GM23248 (cell line): ENCODE measurements around the gene EEPD1. TPM values are rescaled to one million over a fixed set of nuclear protein-coding genes. Genes with fewer than 3 reads are reported as not detected.

Experiments
- DNase-seq: peaks from one replicate; pipeline ENCODE4 v3.0.0-alpha.2; 2015
- H2AFZ ChIP-seq: fragments of 200-600 bp; sonication (generic); 2 replicates; pipeline ENCODE4 v1.6.1; 2016; ENCODE audit warnings: antibody characterized with exemption
- H3F3A ChIP-seq: fragments of 200-600 bp; sonication (generic); 2 replicates; pipeline ENCODE4 v1.6.1; 2016; ENCODE audit warnings: mild to moderate bottlenecking, antibody characterized with exemption, mixed run types; ENCODE audit not compliant: insufficient read depth
- H3K27ac ChIP-seq: fragments of 200-600 bp; sonication (generic); 2 replicates; pipeline ENCODE4 v1.5.1; 2016; ENCODE audit warnings: mild to moderate bottlenecking
- H3K27me3 ChIP-seq: fragments of 200-600 bp; sonication (generic); replicated peaks from 2 replicates; pipeline ENCODE4 v1.6.1; 2016; ENCODE audit warnings: mild to moderate bottlenecking; ENCODE audit not compliant: insufficient read depth
- H3K36me3 ChIP-seq: fragments of 200-600 bp; sonication (generic); 2 replicates; pipeline ENCODE4 v1.6.1; 2016; ENCODE audit warnings: low read depth, mild to moderate bottlenecking
- H3K4me1 ChIP-seq: fragments of 200-600 bp; sonication (generic); 2 replicates; pipeline ENCODE4 v1.6.1; 2016; ENCODE audit warnings: mild to moderate bottlenecking; ENCODE audit not compliant: insufficient read depth
- H3K4me2 ChIP-seq: fragments of 200-600 bp; sonication (generic); one replicate; pipeline ENCODE4 v1.6.1; 2016; ENCODE audit warnings: mild to moderate bottlenecking; ENCODE audit not compliant: unreplicated experiment
- H3K4me3 ChIP-seq: fragments of 200-600 bp; sonication (generic); 2 replicates; pipeline ENCODE4 v1.5.1; 2016; ENCODE audit warnings: mild to moderate bottlenecking
- H3K79me2 ChIP-seq: fragments of 200-600 bp; sonication (generic); 2 replicates; pipeline ENCODE4 v1.6.1; 2016; ENCODE audit warnings: mild to moderate bottlenecking; ENCODE audit not compliant: insufficient read depth
- H3K9ac ChIP-seq: fragments of 200-600 bp; sonication (generic); 2 replicates; pipeline ENCODE4 v1.6.1; 2016; ENCODE audit warnings: mild to moderate bottlenecking
- H3K9me2 ChIP-seq: fragments of 200-600 bp; sonication (generic); 2 replicates; pipeline ENCODE4 v1.6.1; 2016; ENCODE audit warnings: mixed run types, mild to moderate bottlenecking, moderate library complexity; ENCODE audit not compliant: insufficient read depth
- H3K9me3 ChIP-seq: fragments of 200-600 bp; sonication (generic); one replicate; pipeline ENCODE4 v1.6.1; 2017; ENCODE audit warnings: low read depth
- H4K20me1 ChIP-seq: fragments of 200-600 bp; sonication (generic); 2 replicates; pipeline ENCODE4 v1.6.0; 2016; ENCODE audit not compliant: insufficient read depth
- EZH2 ChIP-seq: fragments of 200-600 bp; sonication (generic); IDR thresholded peaks from 2 replicates; pipeline ENCODE4 v1.6.1; 2018; ENCODE audit warnings: antibody characterized with exemption, mild to moderate bottlenecking; ENCODE audit not compliant: insufficient read depth, poor library complexity, severe bottlenecking
- EZH2phosphoT487 ChIP-seq: fragments of 200-600 bp; sonication (generic); IDR thresholded peaks from 2 replicates; pipeline ENCODE4 v1.6.1; 2018; ENCODE audit warnings: antibody characterized with exemption, moderate library complexity, mild to moderate bottlenecking, low read depth; ENCODE audit not compliant: insufficient read depth
- WGBS, 2 experiments: methylation state at CpG; one replicate each; pipeline ENCODE4 v1.1.6; 2015 to 2017; ENCODE audit warnings: low lambda C conversion rate in 2 of 2, low coverage in 1 of 2; ENCODE audit errors: missing lambda C conversion rate in 2 of 2; 5-methylcytosine and 5-hydroxymethylcytosine counted together
- in situ Hi-C: fragments of 300-500 bp; cut with MboI; formaldehyde crosslinking; loops from 2 replicates; pipeline ENCODE4 v1.15.0; 2020
- polyA plus RNA-seq: library from polyadenylated mRNA; unstranded; fragments of >200 nt; fragmentation: Nextera tagmentation; extraction: Ambion mirVana; gene quantifications from 2 replicates; pipeline ENCODE4 v1.2.1, GENCODE V29; 2016
- total RNA-seq: library from RNA; depleted of rRNA; stranded (reverse); fragments of >200 nt; shearing (Covaris generic); gene quantifications from 2 replicates; pipeline ENCODE4 v1.2.3, GENCODE V29; 2014

Gene EEPD1
- total and polyA plus RNA-seq, 2 experiments from 2014 or later: 1.6 to 5.2 TPM

- WGBS, 2 experiments: 97 to 99% methylated on average over 4 of the region's 4 CpGs
These were observed 64.3 kb downstream of the EEPD1 start for GRCh38 chr7:36217211-36217960.

DNA sequence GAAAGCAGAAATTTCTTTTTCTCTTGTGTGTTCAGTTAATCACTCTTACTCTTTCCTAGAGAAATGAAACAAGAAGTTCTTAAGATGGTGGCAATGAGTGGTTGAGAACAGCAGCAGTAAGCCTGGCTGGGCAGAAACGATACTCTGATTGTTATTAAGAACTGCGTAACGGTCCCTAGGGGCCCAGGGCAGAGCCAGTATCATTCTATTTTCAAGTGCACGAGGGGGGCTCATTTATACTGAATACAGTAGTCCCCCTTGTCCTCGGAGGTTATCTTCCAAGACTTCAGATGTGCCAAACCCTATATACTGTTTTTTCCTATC lies 64.9 kb downstream of the EEPD1 start:
- no peak for DNase-seq
- in situ Hi-C loops: no loop called here
- no peaks in the 10 kb centered on the region for H4K20me1 ChIP-seq

More at GRCh38 chr7:36217211-36217960, 64.3 kb downstream of the EEPD1 start:
- Histone ChIP-seq H2AFZ (no peak overlapping the region), H3K27me3 (no peaks in the 10 kb centered on the region), H3K4me2 (no peak overlapping the region), H3K36me3 (no peaks in the 10 kb centered on the region), H3K4me1 (peaks cover 11% of the 10 kb centered on the region), H3K9ac (no peak overlapping the region), H4K20me1 (no peaks in the 10 kb centered on the region), H3K79me2 (no peaks in the 10 kb centered on the region), H3K9me3 (no peaks in the 10 kb centered on the region), H3K27ac (no peak overlapping the region), H3K9me2 (no peaks in the 10 kb centered on the region), H3K4me3 (no peak overlapping the region), H3F3A (no peaks in the 10 kb centered on the region)
- no peak for DNase-seq
- in situ Hi-C loops: no loop called here
- TF ChIP-seq EZH2phosphoT487: no peak
- no peak for TF ChIP-seq EZH2

DNA sequence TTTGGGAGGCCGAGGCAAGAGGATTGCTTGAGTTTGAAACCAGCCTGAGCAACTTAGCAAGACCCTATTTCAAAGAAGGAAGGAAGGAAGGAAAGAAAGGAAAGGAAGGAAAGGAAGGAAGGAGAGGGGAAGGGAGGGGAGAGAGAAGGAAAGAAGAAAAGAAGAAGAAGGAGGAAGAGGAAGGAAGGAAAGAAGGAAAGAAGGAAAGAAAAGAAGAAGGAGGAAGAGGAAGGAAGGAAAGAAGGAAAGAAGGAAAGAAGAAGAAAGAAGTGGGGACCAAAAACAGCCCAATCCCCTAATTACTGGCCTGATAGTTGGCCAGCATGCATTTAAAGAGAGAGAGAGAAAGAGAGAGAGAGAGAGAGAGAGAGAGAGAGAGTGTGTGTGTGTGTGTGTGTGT lies 66.4 kb downstream of the EEPD1 start:
- in situ Hi-C loops: no loop called here
- no peak overlapping the region for H3K4me2 ChIP-seq
- no peak for TF ChIP-seq EZH2
- TF ChIP-seq EZH2phosphoT487: no peak
- WGBS, 2 experiments: 76 to 81% methylated on average over 1 of the region's 1 CpG
- no peaks in the 10 kb centered on the region for H3K9me3 ChIP-seq
- H3F3A ChIP-seq: no peaks in the 10 kb centered on the region
- H3K27me3 ChIP-seq: no peaks in the 10 kb centered on the region
- H3K9ac ChIP-seq: no peak overlapping the region
- no peaks in the 10 kb centered on the region for H3K36me3 ChIP-seq
- no peak for DNase-seq
- H4K20me1 ChIP-seq: no peaks in the 10 kb centered on the region
- no peak overlapping the region for H3K27ac ChIP-seq
- no peak overlapping the region for H2AFZ ChIP-seq
- no peak overlapping the region for H3K4me3 ChIP-seq
- no peaks in the 10 kb centered on the region for H3K79me2 ChIP-seq
- no peaks in the 10 kb centered on the region for H3K9me2 ChIP-seq
- H3K4me1 ChIP-seq: peaks cover 11% of the 10 kb centered on the region

More for the DNA sequence above, 64.9 kb downstream of the EEPD1 start:
- no peaks in the 10 kb centered on the region for H3F3A ChIP-seq
- no peak overlapping the region for H3K27ac ChIP-seq
- no peaks in the 10 kb centered on the region for H3K27me3 ChIP-seq
- H2AFZ ChIP-seq: no peak overlapping the region
- H3K36me3 ChIP-seq: no peaks in the 10 kb centered on the region
- no peak overlapping the region for H3K4me2 ChIP-seq
- H3K9me3 ChIP-seq: no peaks in the 10 kb centered on the region
- H3K79me2 ChIP-seq: no peaks in the 10 kb centered on the region
- no peak overlapping the region for H3K9ac ChIP-seq
- no peaks in the 10 kb centered on the region for H3K9me2 ChIP-seq
- peaks cover 11% of the 10 kb centered on the region for H3K4me1 ChIP-seq
- WGBS, 2 experiments: 59 to 62% methylated on average over 5 of the region's 5 CpGs
- TF ChIP-seq EZH2phosphoT487: no peak
- no peak for TF ChIP-seq EZH2
- no peak overlapping the region for H3K4me3 ChIP-seq

DNA sequence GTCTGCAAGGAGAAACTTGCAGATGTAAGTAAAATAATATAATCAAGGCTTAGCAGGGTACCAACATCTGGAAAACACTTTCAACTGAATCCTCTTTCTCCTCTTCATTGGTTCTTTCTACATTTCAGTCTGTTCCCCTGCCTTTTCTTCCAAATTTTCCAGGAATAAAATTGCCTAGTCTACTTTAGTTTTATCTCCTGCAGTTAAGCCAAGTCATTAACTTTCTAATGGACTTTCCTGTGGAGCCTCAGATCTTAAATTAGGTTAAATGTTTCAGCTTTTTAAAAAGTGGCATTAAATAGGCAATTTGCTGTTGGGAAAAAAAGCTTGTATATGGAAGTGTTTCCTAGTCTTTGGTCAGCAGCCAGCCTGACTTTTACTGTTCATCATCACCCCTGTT lies 70.8 kb downstream of the EEPD1 start:
- H3K9ac ChIP-seq: no peak overlapping the region
- no peaks in the 10 kb centered on the region for H4K20me1 ChIP-seq
- H3F3A ChIP-seq: peaks cover 10% of the 10 kb centered on the region; the same call in 1 of the 2 replicates
- no peaks in the 10 kb centered on the region for H3K27me3 ChIP-seq
- in situ Hi-C loops: no loop called here
- H3K79me2 ChIP-seq: no peaks in the 10 kb centered on the region
- no peak overlapping the region for H3K4me3 ChIP-seq
- H3K27ac ChIP-seq: no peak overlapping the region
- no peak for DNase-seq
- no peaks in the 10 kb centered on the region for H3K9me2 ChIP-seq
- no peak overlapping the region for H3K4me2 ChIP-seq
- H2AFZ ChIP-seq: no peak overlapping the region
- peaks cover 6% of the 10 kb centered on the region for H3K4me1 ChIP-seq
- H3K36me3 ChIP-seq: no peaks in the 10 kb centered on the region
- H3K9me3 ChIP-seq: no peaks in the 10 kb centered on the region
- no peak for TF ChIP-seq EZH2
- TF ChIP-seq EZH2phosphoT487: no peak
